Transverse colon (tissue), 3 donors: ENCODE data around the gene KRTAP5-5.

Source experiments
- EP300 ChIP-seq: sonication (generic); formaldehyde crosslinking; IDR thresholded peaks from one replicate; pipeline ENCODE4 v1.6.1; 2017; ENCODE audit warnings: antibody characterized with exemption, low read depth
- POLR2A ChIP-seq: fragments of 450-650 bp; IDR thresholded peaks from one replicate; pipeline ENCODE4 v1.6.1; 2016; ENCODE audit warnings: antibody characterized with exemption, mild to moderate bottlenecking, moderate library complexity
- TF ChIP-seq, protein P1 (sequence below), 5 experiments: fragments of 200-600 bp in 3 of 5; fragments of 450-650 bp in 2 of 5; sonication (generic) in 3 of 5; IDR thresholded peaks; 1 replicate in 2 of 5; 2 replicates in 3 of 5; pipeline ENCODE4 v1.5.1; 2016 to 2017; ENCODE audit warnings: antibody characterized with exemption in 5 of 5, inconsistent platforms in 3 of 5, mild to moderate bottlenecking in 2 of 5, moderate library complexity in 1 of 5

DNA sequence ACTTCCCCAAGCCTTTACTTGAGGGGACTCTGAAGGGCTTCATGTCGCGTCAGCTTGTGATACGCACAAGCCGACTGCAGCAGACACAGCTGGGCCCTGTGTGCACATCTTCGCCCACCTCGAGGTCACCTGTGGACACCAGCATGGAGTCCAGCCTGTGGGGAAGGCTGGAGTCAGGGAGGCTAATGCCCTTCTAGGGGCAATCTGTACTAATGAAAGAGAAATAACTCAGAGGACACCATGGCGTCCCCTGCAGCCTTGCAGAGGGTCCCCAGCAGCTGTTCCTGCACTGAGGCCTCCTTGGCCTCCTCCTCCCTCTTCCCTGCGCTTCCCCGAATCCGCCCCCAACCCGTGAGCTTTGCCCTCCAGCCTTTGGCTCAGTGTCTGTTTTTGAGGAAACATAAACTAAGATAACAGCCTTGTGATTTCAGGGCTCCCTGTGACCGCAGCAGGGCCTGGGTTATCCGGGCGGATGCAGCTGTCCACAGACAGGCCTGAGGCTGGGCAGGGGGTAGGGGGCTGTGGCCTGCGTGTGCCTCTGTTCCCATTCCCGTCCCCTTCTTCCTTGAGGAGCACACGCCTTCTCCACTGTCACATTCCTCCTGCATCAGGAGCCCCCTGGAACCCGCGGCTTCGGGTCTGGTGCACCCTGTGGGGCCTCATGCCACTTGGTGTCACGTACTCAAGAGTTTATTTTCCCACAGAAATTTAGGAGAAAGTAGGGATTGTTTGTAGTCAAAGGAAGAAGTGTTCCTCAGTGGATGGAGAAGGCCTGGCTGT is 25.0 kb downstream of the KRTAP5-5 start:
- TF ChIP-seq, protein P1, sequence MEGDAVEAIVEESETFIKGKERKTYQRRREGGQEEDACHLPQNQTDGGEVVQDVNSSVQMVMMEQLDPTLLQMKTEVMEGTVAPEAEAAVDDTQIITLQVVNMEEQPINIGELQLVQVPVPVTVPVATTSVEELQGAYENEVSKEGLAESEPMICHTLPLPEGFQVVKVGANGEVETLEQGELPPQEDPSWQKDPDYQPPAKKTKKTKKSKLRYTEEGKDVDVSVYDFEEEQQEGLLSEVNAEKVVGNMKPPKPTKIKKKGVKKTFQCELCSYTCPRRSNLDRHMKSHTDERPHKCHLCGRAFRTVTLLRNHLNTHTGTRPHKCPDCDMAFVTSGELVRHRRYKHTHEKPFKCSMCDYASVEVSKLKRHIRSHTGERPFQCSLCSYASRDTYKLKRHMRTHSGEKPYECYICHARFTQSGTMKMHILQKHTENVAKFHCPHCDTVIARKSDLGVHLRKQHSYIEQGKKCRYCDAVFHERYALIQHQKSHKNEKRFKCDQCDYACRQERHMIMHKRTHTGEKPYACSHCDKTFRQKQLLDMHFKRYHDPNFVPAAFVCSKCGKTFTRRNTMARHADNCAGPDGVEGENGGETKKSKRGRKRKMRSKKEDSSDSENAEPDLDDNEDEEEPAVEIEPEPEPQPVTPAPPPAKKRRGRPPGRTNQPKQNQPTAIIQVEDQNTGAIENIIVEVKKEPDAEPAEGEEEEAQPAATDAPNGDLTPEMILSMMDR (IDR thresholded peaks at IDR 0.05) = no peak
- TF ChIP-seq EP300 (no peak), POLR2A (no peak)
